ENCODE data around the gene TMEM163.
A peak's percentile ranks its signal among the peaks of the same experiment; 100 is the strongest.

Gene TMEM163

GRCh38 chr2:134445116-134445515 lies 273.7 kb downstream of the TMEM163 start:
- TF ChIP-seq POLR2A (IDR thresholded peaks at IDR 0.05; ENCODE audit: low read depth, low read length) = no peak
- FAIRE-seq (no peak), DNase-seq (ENCODE audit: insufficient read length, low spot score) (no peak)

- TF ChIP-seq POLR2A (IDR thresholded peaks at IDR 0.05; ENCODE audit: low read depth, low read length) = no peak
- no peak for FAIRE-seq
- no peak for DNase-seq (ENCODE audit: insufficient read length, low spot score)
These were observed 274.9 kb downstream of the TMEM163 start for GRCh38 chr2:134443814-134444480.

GRCh38 chr2:134441153-134441863 lies 277.5 kb downstream of the TMEM163 start:
- no peak for DNase-seq (ENCODE audit: insufficient read length, low spot score)
- no peak for FAIRE-seq
- no peak for TF ChIP-seq POLR2A (IDR thresholded peaks at IDR 0.05; ENCODE audit: low read depth, low read length)

- no peak for DNase-seq (ENCODE audit: insufficient read length, low spot score)
- no peak for TF ChIP-seq POLR2A (IDR thresholded peaks at IDR 0.05; ENCODE audit: low read depth, low read length)
- no peak for FAIRE-seq
These were observed 278.4 kb downstream of the TMEM163 start for GRCh38 chr2:134440336-134440909.

- no peak for DNase-seq (ENCODE audit: insufficient read length, low spot score)
- no peak for FAIRE-seq
- no peak for TF ChIP-seq POLR2A (IDR thresholded peaks at IDR 0.05; ENCODE audit: low read depth, low read length)
These were observed 280.4 kb downstream of the TMEM163 start for GRCh38 chr2:134438371-134438770.

GRCh38 chr2:134436706-134437105 lies 282.1 kb downstream of the TMEM163 start:
- TF ChIP-seq POLR2A (IDR thresholded peaks at IDR 0.05; ENCODE audit: low read depth, low read length) = no peak
- DNase-seq (ENCODE audit: insufficient read length, low spot score) (no peak), FAIRE-seq (no peak)

GRCh38 chr2:134435936-134436335 lies 282.9 kb downstream of the TMEM163 start:
- no peak for TF ChIP-seq POLR2A (IDR thresholded peaks at IDR 0.05; ENCODE audit: low read depth, low read length)
- no peak for FAIRE-seq
- no peak for DNase-seq (ENCODE audit: insufficient read length, low spot score)

- FAIRE-seq (no peak), DNase-seq (ENCODE audit: insufficient read length, low spot score) (no peak)
- TF ChIP-seq POLR2A (IDR thresholded peaks at IDR 0.05; ENCODE audit: low read depth, low read length) = no peak
These were observed 283.3 kb downstream of the TMEM163 start for GRCh38 chr2:134435505-134435904.

GRCh38 chr2:134433979-134434378 lies 284.8 kb downstream of the TMEM163 start:
- no peak for TF ChIP-seq POLR2A (IDR thresholded peaks at IDR 0.05; ENCODE audit: low read depth, low read length)
- FAIRE-seq (no peak), DNase-seq (ENCODE audit: insufficient read length, low spot score) (no peak)

GRCh38 chr2:134433469-134433868 lies 285.3 kb downstream of the TMEM163 start:
- DNase-seq (ENCODE audit: insufficient read length, low spot score) = no peak
- no peak for FAIRE-seq
- no peak for TF ChIP-seq POLR2A (IDR thresholded peaks at IDR 0.05; ENCODE audit: low read depth, low read length)

- no peak for TF ChIP-seq POLR2A (IDR thresholded peaks at IDR 0.05; ENCODE audit: low read depth, low read length)
- FAIRE-seq (no peak), DNase-seq (ENCODE audit: insufficient read length, low spot score) (no peak)
These were observed 286.3 kb downstream of the TMEM163 start for GRCh38 chr2:134432435-134432883.

- DNase-seq (ENCODE audit: insufficient read length, low spot score) (peak; percentile 29), FAIRE-seq (no peak)
- TF ChIP-seq POLR2A (IDR thresholded peaks at IDR 0.05; ENCODE audit: low read depth, low read length) = no peak
These were observed 286.9 kb downstream of the TMEM163 start for GRCh38 chr2:134431838-134432434.

GRCh38 chr2:134429886-134430285 lies 288.9 kb downstream of the TMEM163 start:
- FAIRE-seq = no peak
- no peak for TF ChIP-seq POLR2A (IDR thresholded peaks at IDR 0.05; ENCODE audit: low read depth, low read length)

GRCh38 chr2:134426721-134427120 lies 292.1 kb downstream of the TMEM163 start:
- DNase-seq (ENCODE audit: insufficient read length, low spot score) = no peak
- no peak for FAIRE-seq
- TF ChIP-seq POLR2A (IDR thresholded peaks at IDR 0.05; ENCODE audit: low read depth, low read length) = no peak

More at GRCh38 chr2:134429886-134430285, 288.9 kb downstream of the TMEM163 start:
- no peak for DNase-seq (ENCODE audit: insufficient read length, low spot score)
